NCI-H1105 treated with DMSO at 0.1 percent for 48 hours (cell line): ENCODE data around the gene GUCY2C.
"Not testable (repeated sequence)": the region's sequence is repeated elsewhere in the genome, so short reads cannot be mapped to it uniquely, and the experiment has no call there.

Experiments
- DNase-seq: peaks from one replicate; lab custom pipeline; 2025; lab: John Stamatoyannopoulos, UW

GUCY2C gene

GRCh38 chr12:14696265-14696741 lies at the start of gene GUCY2C:
Gene GUCY2C, minus strand, starts transcription at chr12:14696599. Its CDS starts 151 bp downstream, at chr12:14696448.
- DNase-seq = no peak

GRCh38 chr12:14743061-14743460 lies 46.7 kb upstream of the GUCY2C start:
- no peak for DNase-seq

- DNase-seq = no peak
Observed at GRCh38 chr12:14741942-14742341, 45.5 kb upstream of the GUCY2C start.

- no peak for DNase-seq
Observed at GRCh38 chr12:14741153-14741552, 44.8 kb upstream of the GUCY2C start.

- DNase-seq = not testable (repeated sequence)
Observed at GRCh38 chr12:14736441-14736840, 40.0 kb upstream of the GUCY2C start.

GRCh38 chr12:14731821-14732220 lies 35.4 kb upstream of the GUCY2C start:
- no peak for DNase-seq

- no peak for DNase-seq
Observed at GRCh38 chr12:14729586-14729985, 33.2 kb upstream of the GUCY2C start.

GRCh38 chr12:14723763-14724162 lies 27.4 kb upstream of the GUCY2C start:
- DNase-seq = no peak

- no peak for DNase-seq
Observed at GRCh38 chr12:14716848-14717444, 20.5 kb upstream of the GUCY2C start.

GRCh38 chr12:14714437-14714836 lies 18.0 kb upstream of the GUCY2C start:
- peak; percentile 90 for DNase-seq

GRCh38 chr12:14710632-14711320 lies 14.4 kb upstream of the GUCY2C start:
- peak; percentile 9 for DNase-seq

- DNase-seq = no peak
Observed at GRCh38 chr12:14701809-14702568, 5.6 kb upstream of the GUCY2C start.

- DNase-seq = no peak
Observed at GRCh38 chr12:14700935-14701334, 4.5 kb upstream of the GUCY2C start.

- DNase-seq = no peak
Observed at GRCh38 chr12:14699923-14700322, 3.5 kb upstream of the GUCY2C start.

GRCh38 chr12:14698555-14698954 lies 2.2 kb upstream of the GUCY2C start:
- DNase-seq = no peak

GRCh38 chr12:14695715-14696141 lies 671 bp downstream of the GUCY2C start:
- DNase-seq = no peak

GRCh38 chr12:14694970-14695369 lies 1.4 kb downstream of the GUCY2C start:
- no peak for DNase-seq

GRCh38 chr12:14694145-14694714 lies 2.2 kb downstream of the GUCY2C start:
- no peak for DNase-seq

- DNase-seq = no peak
Observed at GRCh38 chr12:14693116-14693515, 3.3 kb downstream of the GUCY2C start.

GRCh38 chr12:14691560-14691959 lies 4.8 kb downstream of the GUCY2C start:
- DNase-seq = peak; percentile 1

GRCh38 chr12:14689996-14690395 lies 6.4 kb downstream of the GUCY2C start:
- no peak for DNase-seq

GRCh38 chr12:14689144-14689543 lies 7.3 kb downstream of the GUCY2C start:
- DNase-seq = no peak

- not testable (repeated sequence) for DNase-seq
Observed at GRCh38 chr12:14682231-14682630, 14.2 kb downstream of the GUCY2C start.
